GM23338 (cell line): ENCODE results near the gene FNIP2. TPM values are rescaled to one million over a fixed set of nuclear protein-coding genes. Genes with fewer than 3 reads are reported as not detected.

Source experiments
- ATAC-seq: fragments of 200-7000 bp; cut with Tn5 transposase; 3 replicates; pipeline ENCODE4 v1.9.1; 2020
- DNase-seq: peaks from one replicate; pipeline ENCODE4 v3.0.0-alpha.2; 2015; ENCODE audit warnings: low spot score
- H2AFZ ChIP-seq: fragments of 200-600 bp; sonication (generic); 2 replicates; pipeline ENCODE4 v1.8.0; 2016; ENCODE audit warnings: antibody characterized with exemption, mild to moderate bottlenecking, moderate library complexity
- H3F3A ChIP-seq: fragments of 200-600 bp; sonication (generic); replicated peaks from 2 replicates; pipeline ENCODE4 v1.8.0; 2017; ENCODE audit warnings: antibody characterized with exemption, mixed run types, low read depth
- H3K27ac ChIP-seq: fragments of 200-600 bp; sonication (generic); 2 replicates; pipeline ENCODE4 v1.6.1; 2016; ENCODE audit warnings: low read depth
- H3K27me3 ChIP-seq: fragments of 200-600 bp; sonication (generic); 2 replicates; pipeline ENCODE4 v1.8.0; 2016; ENCODE audit warnings: mild to moderate bottlenecking, mixed run types, moderate library complexity; ENCODE audit not compliant: insufficient read depth
- H3K36me3 ChIP-seq: fragments of 200-600 bp; sonication (generic); 2 replicates; pipeline ENCODE4 v1.8.0; 2016; ENCODE audit warnings: mild to moderate bottlenecking; ENCODE audit not compliant: insufficient read depth
- H3K4me1 ChIP-seq: fragments of 200-600 bp; sonication (generic); 2 replicates; pipeline ENCODE4 v1.8.0; 2016; ENCODE audit warnings: mild to moderate bottlenecking, moderate library complexity; ENCODE audit not compliant: insufficient read depth
- H3K4me2 ChIP-seq: fragments of 200-600 bp; sonication (generic); 2 replicates; pipeline ENCODE4 v1.7.1; 2017; ENCODE audit warnings: mixed run types
- H3K4me3 ChIP-seq: fragments of 200-600 bp; sonication (generic); 2 replicates; pipeline ENCODE4 v1.6.1; 2016; ENCODE audit warnings: mixed run types
- H3K79me2 ChIP-seq: fragments of 200-600 bp; sonication (generic); replicated peaks from 2 replicates; pipeline ENCODE4 v1.8.0; 2017; ENCODE audit warnings: mild to moderate bottlenecking; ENCODE audit not compliant: insufficient read depth
- H3K9me2 ChIP-seq: fragments of 200-600 bp; sonication (generic); 2 replicates; pipeline ENCODE4 v1.8.0; 2017; ENCODE audit not compliant: insufficient read depth
- H4K20me1 ChIP-seq: fragments of 200-600 bp; sonication (generic); replicated peaks from 2 replicates; pipeline ENCODE4 v1.8.0; 2017; ENCODE audit warnings: mild to moderate bottlenecking; ENCODE audit not compliant: insufficient read depth
- H3K27ac Mint-ChIP-seq: 2 replicates; pipeline ENCODE4 v1.8.0; 2020; ENCODE audit warnings: inconsistent platforms, mild to moderate bottlenecking, moderate library complexity, mixed read lengths
- H3K27me3 Mint-ChIP-seq: 3 replicates; pipeline ENCODE4 v1.8.0; 2022; ENCODE audit warnings: low read depth, mild to moderate bottlenecking, moderate library complexity, mixed read lengths, inconsistent platforms; ENCODE audit not compliant: insufficient read depth, poor library complexity
- H3K36me3 Mint-ChIP-seq: 3 replicates; pipeline ENCODE4 v1.8.0; 2021; ENCODE audit warnings: low read depth, mild to moderate bottlenecking, inconsistent platforms, moderate library complexity, mixed read lengths
- H3K4me1 Mint-ChIP-seq: 3 replicates; pipeline ENCODE4 v1.8.0; 2020; ENCODE audit warnings: mild to moderate bottlenecking, inconsistent platforms, mixed read lengths
- H3K4me3 Mint-ChIP-seq: 3 replicates; pipeline ENCODE4 v1.8.0; 2021; ENCODE audit warnings: moderate library complexity, mild to moderate bottlenecking, inconsistent platforms, mixed read lengths
- H3K9me3 Mint-ChIP-seq: 3 replicates; pipeline ENCODE4 v1.8.0; 2020; ENCODE audit warnings: moderate library complexity, mild to moderate bottlenecking, inconsistent platforms, mixed read lengths
- CREB1 ChIP-seq: fragments of 250-450 bp; sonication (Bioruptor Pico); IDR thresholded peaks from 2 replicates; pipeline ENCODE4 v1.5.0; 2020; ENCODE audit warnings: low read depth, mild to moderate bottlenecking, moderate library complexity
- EZH2 ChIP-seq: fragments of 200-600 bp; sonication (generic); IDR thresholded peaks from one replicate; pipeline ENCODE4 v1.8.0; 2017; ENCODE audit warnings: antibody characterized with exemption, mild to moderate bottlenecking, low read depth; ENCODE audit not compliant: unreplicated experiment
- POLR2AphosphoS5 ChIP-seq: IDR thresholded peaks from 2 replicates; pipeline ENCODE4 v1.6.1; 2016; ENCODE audit warnings: antibody characterized with exemption, low read depth
- polyA plus RNA-seq: library from polyadenylated mRNA; unstranded; fragments of >200 nt; fragmentation: Nextera tagmentation; extraction: Ambion mirVana; gene quantifications from 2 replicates; pipeline ENCODE4 v1.2.1, GENCODE V29; 2016
- total RNA-seq: library from RNA; depleted of rRNA; stranded (reverse); fragments of >200 nt; shearing (Covaris generic); gene quantifications from 2 replicates; pipeline ENCODE4 v1.2.3, GENCODE V29; 2014
- TF ChIP-seq, protein P1 (sequence below), 2 experiments: fragments of 200-600 bp in 1 of 2; sonication (generic) in 1 of 2; conservative IDR thresholded peaks; 2 replicates each; pipeline versions ENCODE4 v1.5.1 to v1.6.1; 2016 to 2017; ENCODE audit warnings: antibody characterized with exemption in 2 of 2, low read depth in 2 of 2, mild to moderate bottlenecking in 2 of 2, moderate library complexity in 1 of 2
- TF ChIP-seq, protein P2 (sequence below): fragments of 250-450 bp; sonication (Bioruptor Pico); IDR thresholded peaks from 2 replicates; pipeline ENCODE4 v1.5.0; 2020; ENCODE audit warnings: mild to moderate bottlenecking, moderate library complexity

The FNIP2 gene
- total and polyA plus RNA-seq, 2 experiments from 2014 or later = 2.7 to 17.2 TPM

DNA sequence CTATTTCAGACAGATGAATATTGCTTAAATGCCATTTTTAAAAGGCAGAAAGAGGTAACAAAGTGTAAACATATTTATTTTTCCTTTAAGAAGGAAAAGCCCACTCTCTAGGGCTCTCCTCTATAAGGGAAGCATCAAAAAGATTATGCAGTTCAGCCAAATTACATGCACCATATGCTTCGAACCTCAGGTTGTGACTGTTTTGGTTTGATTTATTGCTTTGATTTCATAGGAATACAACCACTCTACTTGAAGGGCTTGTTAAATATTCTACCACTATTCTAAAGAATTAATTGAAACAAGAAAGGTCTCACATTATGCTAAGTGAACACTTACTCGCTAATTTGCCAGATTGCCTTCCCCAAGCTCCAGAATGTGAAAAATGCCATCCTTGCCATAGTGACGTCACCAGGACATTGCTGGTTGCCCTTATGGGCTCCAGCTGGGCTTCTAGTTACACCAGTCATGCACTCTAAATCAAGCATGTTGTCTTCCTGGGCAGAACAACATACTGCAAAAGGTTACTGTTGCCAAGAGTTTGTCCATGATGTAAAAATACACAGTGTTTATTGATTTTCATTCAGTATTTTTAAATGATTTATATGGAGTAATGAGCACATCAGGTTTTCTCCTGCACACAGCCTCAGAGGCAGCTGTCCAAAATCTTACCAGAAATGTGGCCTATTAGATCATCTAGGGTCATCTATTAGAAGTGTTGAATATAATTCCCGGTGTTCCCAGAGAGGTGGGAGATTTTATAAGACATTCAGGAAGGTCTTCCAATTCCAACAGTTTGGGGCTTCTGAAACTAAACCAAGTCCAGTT is 169.6 kb downstream of the FNIP2 start:
- Mint-ChIP-seq H3K27ac (no peak overlapping the region), H3K9me3 (no peaks in the 10 kb centered on the region), H3K4me1 (no peaks in the 10 kb centered on the region; the same call in 2 of the 3 replicates), H3K36me3 (no peaks in the 10 kb centered on the region), H3K27me3 (no peaks in the 10 kb centered on the region), H3K4me3 (no peak overlapping the region)
- Histone ChIP-seq H3K9me2 (peaks cover 2% of the 10 kb centered on the region), H2AFZ (no peak overlapping the region), H3K4me3 (no peak overlapping the region), H3K27ac (no peak overlapping the region), H3K27me3 (no peaks in the 10 kb centered on the region), H3K79me2 (no peaks in the 10 kb centered on the region), H4K20me1 (no peaks in the 10 kb centered on the region), H3F3A (no peaks in the 10 kb centered on the region), H3K4me2 (no peak overlapping the region), H3K4me1 (no peaks in the 10 kb centered on the region; the same call in 1 of the 2 replicates), H3K36me3 (no peaks in the 10 kb centered on the region)
- TF ChIP-seq CREB1 (no peak), POLR2AphosphoS5 (no peak), EZH2 (no peak)
- TF ChIP-seq, protein P1, sequence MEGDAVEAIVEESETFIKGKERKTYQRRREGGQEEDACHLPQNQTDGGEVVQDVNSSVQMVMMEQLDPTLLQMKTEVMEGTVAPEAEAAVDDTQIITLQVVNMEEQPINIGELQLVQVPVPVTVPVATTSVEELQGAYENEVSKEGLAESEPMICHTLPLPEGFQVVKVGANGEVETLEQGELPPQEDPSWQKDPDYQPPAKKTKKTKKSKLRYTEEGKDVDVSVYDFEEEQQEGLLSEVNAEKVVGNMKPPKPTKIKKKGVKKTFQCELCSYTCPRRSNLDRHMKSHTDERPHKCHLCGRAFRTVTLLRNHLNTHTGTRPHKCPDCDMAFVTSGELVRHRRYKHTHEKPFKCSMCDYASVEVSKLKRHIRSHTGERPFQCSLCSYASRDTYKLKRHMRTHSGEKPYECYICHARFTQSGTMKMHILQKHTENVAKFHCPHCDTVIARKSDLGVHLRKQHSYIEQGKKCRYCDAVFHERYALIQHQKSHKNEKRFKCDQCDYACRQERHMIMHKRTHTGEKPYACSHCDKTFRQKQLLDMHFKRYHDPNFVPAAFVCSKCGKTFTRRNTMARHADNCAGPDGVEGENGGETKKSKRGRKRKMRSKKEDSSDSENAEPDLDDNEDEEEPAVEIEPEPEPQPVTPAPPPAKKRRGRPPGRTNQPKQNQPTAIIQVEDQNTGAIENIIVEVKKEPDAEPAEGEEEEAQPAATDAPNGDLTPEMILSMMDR (conservative IDR thresholded peaks at IDR 0.05; ENCODE audit: low read depth in 2 of 2) = no peak
- TF ChIP-seq, protein P2, sequence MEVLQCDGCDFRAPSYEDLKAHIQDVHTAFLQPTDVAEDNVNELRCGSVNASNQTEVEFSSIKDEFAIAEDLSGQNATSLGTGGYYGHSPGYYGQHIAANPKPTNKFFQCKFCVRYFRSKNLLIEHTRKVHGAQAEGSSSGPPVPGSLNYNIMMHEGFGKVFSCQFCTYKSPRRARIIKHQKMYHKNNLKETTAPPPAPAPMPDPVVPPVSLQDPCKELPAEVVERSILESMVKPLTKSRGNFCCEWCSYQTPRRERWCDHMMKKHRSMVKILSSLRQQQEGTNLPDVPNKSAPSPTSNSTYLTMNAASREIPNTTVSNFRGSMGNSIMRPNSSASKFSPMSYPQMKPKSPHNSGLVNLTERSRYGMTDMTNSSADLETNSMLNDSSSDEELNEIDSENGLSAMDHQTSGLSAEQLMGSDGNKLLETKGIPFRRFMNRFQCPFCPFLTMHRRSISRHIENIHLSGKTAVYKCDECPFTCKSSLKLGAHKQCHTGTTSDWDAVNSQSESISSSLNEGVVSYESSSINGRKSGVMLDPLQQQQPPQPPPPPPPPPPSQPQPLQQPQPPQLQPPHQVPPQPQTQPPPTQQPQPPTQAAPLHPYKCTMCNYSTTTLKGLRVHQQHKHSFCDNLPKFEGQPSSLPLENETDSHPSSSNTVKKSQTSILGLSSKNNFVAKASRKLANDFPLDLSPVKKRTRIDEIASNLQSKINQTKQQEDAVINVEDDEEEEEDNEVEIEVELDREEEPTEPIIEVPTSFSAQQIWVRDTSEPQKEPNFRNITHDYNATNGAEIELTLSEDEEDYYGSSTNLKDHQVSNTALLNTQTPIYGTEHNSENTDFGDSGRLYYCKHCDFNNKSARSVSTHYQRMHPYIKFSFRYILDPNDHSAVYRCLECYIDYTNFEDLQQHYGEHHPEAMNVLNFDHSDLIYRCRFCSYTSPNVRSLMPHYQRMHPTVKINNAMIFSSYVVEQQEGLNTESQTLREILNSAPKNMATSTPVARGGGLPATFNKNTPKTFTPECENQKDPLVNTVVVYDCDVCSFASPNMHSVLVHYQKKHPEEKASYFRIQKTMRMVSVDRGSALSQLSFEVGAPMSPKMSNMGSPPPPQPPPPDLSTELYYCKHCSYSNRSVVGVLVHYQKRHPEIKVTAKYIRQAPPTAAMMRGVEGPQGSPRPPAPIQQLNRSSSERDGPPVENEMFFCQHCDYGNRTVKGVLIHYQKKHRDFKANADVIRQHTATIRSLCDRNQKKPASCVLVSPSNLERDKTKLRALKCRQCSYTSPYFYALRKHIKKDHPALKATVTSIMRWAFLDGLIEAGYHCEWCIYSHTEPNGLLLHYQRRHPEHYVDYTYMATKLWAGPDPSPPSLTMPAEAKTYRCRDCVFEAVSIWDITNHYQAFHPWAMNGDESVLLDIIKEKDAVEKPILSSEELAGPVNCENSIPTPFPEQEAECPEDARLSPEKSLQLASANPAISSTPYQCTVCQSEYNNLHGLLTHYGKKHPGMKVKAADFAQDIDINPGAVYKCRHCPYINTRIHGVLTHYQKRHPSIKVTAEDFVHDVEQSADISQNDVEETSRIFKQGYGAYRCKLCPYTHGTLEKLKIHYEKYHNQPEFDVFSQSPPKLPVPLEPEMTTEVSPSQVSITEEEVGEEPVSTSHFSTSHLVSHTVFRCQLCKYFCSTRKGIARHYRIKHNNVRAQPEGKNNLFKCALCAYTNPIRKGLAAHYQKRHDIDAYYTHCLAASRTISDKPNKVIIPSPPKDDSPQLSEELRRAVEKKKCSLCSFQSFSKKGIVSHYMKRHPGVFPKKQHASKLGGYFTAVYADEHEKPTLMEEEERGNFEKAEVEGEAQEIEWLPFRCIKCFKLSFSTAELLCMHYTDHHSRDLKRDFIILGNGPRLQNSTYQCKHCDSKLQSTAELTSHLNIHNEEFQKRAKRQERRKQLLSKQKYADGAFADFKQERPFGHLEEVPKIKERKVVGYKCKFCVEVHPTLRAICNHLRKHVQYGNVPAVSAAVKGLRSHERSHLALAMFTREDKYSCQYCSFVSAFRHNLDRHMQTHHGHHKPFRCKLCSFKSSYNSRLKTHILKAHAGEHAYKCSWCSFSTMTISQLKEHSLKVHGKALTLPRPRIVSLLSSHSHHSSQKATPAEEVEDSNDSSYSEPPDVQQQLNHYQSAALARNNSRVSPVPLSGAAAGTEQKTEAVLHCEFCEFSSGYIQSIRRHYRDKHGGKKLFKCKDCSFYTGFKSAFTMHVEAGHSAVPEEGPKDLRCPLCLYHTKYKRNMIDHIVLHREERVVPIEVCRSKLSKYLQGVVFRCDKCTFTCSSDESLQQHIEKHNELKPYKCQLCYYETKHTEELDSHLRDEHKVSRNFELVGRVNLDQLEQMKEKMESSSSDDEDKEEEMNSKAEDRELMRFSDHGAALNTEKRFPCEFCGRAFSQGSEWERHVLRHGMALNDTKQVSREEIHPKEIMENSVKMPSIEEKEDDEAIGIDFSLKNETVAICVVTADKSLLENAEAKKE (CRISPR knock-in tag) = no peak
- DNase-seq (peak; percentile 17), ATAC-seq (no peak)
